Measurements from ENCODE around the gene HIC2.
"Not testable (repeated sequence)": the region's sequence is repeated elsewhere in the genome, so short reads cannot be mapped to it uniquely, and the experiment has no call there.

The HIC2 gene

GRCh38 chr22:21454998-21455333 is 37.8 kb downstream of the HIC2 start:
- not testable (repeated sequence) for H3K36me3 ChIP-seq (ENCODE audit: control insufficient read depth in 2 of 2, insufficient read depth in 2 of 2, low read length in 2 of 2)

GRCh38 chr22:21455334-21456089 is 38.3 kb downstream of the HIC2 start:
- Histone ChIP-seq H3K9me3 (ENCODE audit: control insufficient read depth in 2 of 2, low read length in 2 of 2) (no peaks in the 10 kb centered on the region), H3K4me3 (ENCODE audit: low read length in 2 of 2) (no peak overlapping the region), H3K4me1 (ENCODE audit: control insufficient read depth, insufficient read depth, low read length) (no peaks in the 10 kb centered on the region), H3K27ac (ENCODE audit: low read length) (no peak overlapping the region), H3K9ac (ENCODE audit: low read length in 2 of 2) (no peak overlapping the region), H3K36me3 (ENCODE audit: control insufficient read depth in 2 of 2, insufficient read depth in 2 of 2, low read length in 2 of 2) (no peaks in the 10 kb centered on the region), H3K27me3 (ENCODE audit: control insufficient read depth in 1 of 2, insufficient read depth in 2 of 2, low read length in 2 of 2) (no peaks in the 10 kb centered on the region)

More at GRCh38 chr22:21454998-21455333, 37.8 kb downstream of the HIC2 start:
- not testable (repeated sequence) for H3K9ac ChIP-seq (ENCODE audit: low read length in 2 of 2); H3K27me3 ChIP-seq (ENCODE audit: control insufficient read depth in 1 of 2, insufficient read depth in 2 of 2, low read length in 2 of 2); H3K4me1 ChIP-seq (ENCODE audit: control insufficient read depth, insufficient read depth, low read length); H3K9me3 ChIP-seq (ENCODE audit: control insufficient read depth in 2 of 2, low read length in 2 of 2); H3K27ac ChIP-seq (ENCODE audit: low read length); H3K4me3 ChIP-seq (ENCODE audit: low read length in 2 of 2)

GRCh38 chr22:21457023-21457787 is 40.0 kb downstream of the HIC2 start:
- H3K36me3 ChIP-seq (ENCODE audit: control insufficient read depth in 2 of 2, insufficient read depth in 2 of 2, low read length in 2 of 2), result no peaks in the 10 kb centered on the region
- no peak overlapping the region for H3K27ac ChIP-seq (ENCODE audit: low read length)
- no peak overlapping the region for H3K9ac ChIP-seq (ENCODE audit: low read length in 2 of 2)
- H3K9me3 ChIP-seq (ENCODE audit: control insufficient read depth in 2 of 2, low read length in 2 of 2), result no peaks in the 10 kb centered on the region
- no peak overlapping the region for H3K4me3 ChIP-seq (ENCODE audit: low read length in 2 of 2)
- H3K4me1 ChIP-seq (ENCODE audit: control insufficient read depth, insufficient read depth, low read length), result no peaks in the 10 kb centered on the region
- no peaks in the 10 kb centered on the region for H3K27me3 ChIP-seq (ENCODE audit: control insufficient read depth in 1 of 2, insufficient read depth in 2 of 2, low read length in 2 of 2)

GRCh38 chr22:21462672-21463071 is 45.5 kb downstream of the HIC2 start:
- H3K9ac ChIP-seq (ENCODE audit: low read length in 2 of 2); H3K27ac ChIP-seq (ENCODE audit: low read length); H3K4me3 ChIP-seq (ENCODE audit: low read length in 2 of 2): not testable (repeated sequence)

GRCh38 chr22:21467337-21468193 is 50.4 kb downstream of the HIC2 start, which contains the start of gene TMEM191C:
TSS of gene TMEM191C (plus strand) at chr22:21467387. CDS start at chr22:21467460, 73 bp downstream.
- H3K27ac ChIP-seq (ENCODE audit: low read length); H3K4me1 ChIP-seq (ENCODE audit: control insufficient read depth, insufficient read depth, low read length); H3K36me3 ChIP-seq (ENCODE audit: control insufficient read depth in 2 of 2, insufficient read depth in 2 of 2, low read length in 2 of 2); H3K27me3 ChIP-seq (ENCODE audit: control insufficient read depth in 1 of 2, insufficient read depth in 2 of 2, low read length in 2 of 2); H3K9me3 ChIP-seq (ENCODE audit: control insufficient read depth in 2 of 2, low read length in 2 of 2); H3K9ac ChIP-seq (ENCODE audit: low read length in 2 of 2): not testable (repeated sequence)
- peak within 1 kb of the TSS in 1 of 2 donors; percentile 58 for H3K4me3 ChIP-seq (ENCODE audit: low read length in 2 of 2)

More at GRCh38 chr22:21462672-21463071, 45.5 kb downstream of the HIC2 start:
- not testable (repeated sequence) for H3K9me3 ChIP-seq (ENCODE audit: control insufficient read depth in 2 of 2, low read length in 2 of 2); H3K36me3 ChIP-seq (ENCODE audit: control insufficient read depth in 2 of 2, insufficient read depth in 2 of 2, low read length in 2 of 2); H3K4me1 ChIP-seq (ENCODE audit: control insufficient read depth, insufficient read depth, low read length); H3K27me3 ChIP-seq (ENCODE audit: control insufficient read depth in 1 of 2, insufficient read depth in 2 of 2, low read length in 2 of 2)

- H3K4me3 ChIP-seq (ENCODE audit: low read length in 2 of 2), result peak overlapping the region in 1 of 2 donors; percentile 58
- not testable (repeated sequence) for H3K36me3 ChIP-seq (ENCODE audit: control insufficient read depth in 2 of 2, insufficient read depth in 2 of 2, low read length in 2 of 2); H3K27ac ChIP-seq (ENCODE audit: low read length); H3K4me1 ChIP-seq (ENCODE audit: control insufficient read depth, insufficient read depth, low read length); H3K9ac ChIP-seq (ENCODE audit: low read length in 2 of 2); H3K27me3 ChIP-seq (ENCODE audit: control insufficient read depth in 1 of 2, insufficient read depth in 2 of 2, low read length in 2 of 2); H3K9me3 ChIP-seq (ENCODE audit: control insufficient read depth in 2 of 2, low read length in 2 of 2)
Measured at GRCh38 chr22:21468194-21469096, 51.3 kb downstream of the HIC2 start.

GRCh38 chr22:21469097-21469994 is 52.2 kb downstream of the HIC2 start:
- H3K9ac ChIP-seq (ENCODE audit: low read length in 2 of 2); H3K4me1 ChIP-seq (ENCODE audit: control insufficient read depth, insufficient read depth, low read length); H3K9me3 ChIP-seq (ENCODE audit: control insufficient read depth in 2 of 2, low read length in 2 of 2); H3K36me3 ChIP-seq (ENCODE audit: control insufficient read depth in 2 of 2, insufficient read depth in 2 of 2, low read length in 2 of 2); H3K4me3 ChIP-seq (ENCODE audit: low read length in 2 of 2); H3K27ac ChIP-seq (ENCODE audit: low read length); H3K27me3 ChIP-seq (ENCODE audit: control insufficient read depth in 1 of 2, insufficient read depth in 2 of 2, low read length in 2 of 2): not testable (repeated sequence)

- H3K4me3 ChIP-seq (ENCODE audit: low read length in 2 of 2); H3K9me3 ChIP-seq (ENCODE audit: control insufficient read depth in 2 of 2, low read length in 2 of 2); H3K27me3 ChIP-seq (ENCODE audit: control insufficient read depth in 1 of 2, insufficient read depth in 2 of 2, low read length in 2 of 2); H3K4me1 ChIP-seq (ENCODE audit: control insufficient read depth, insufficient read depth, low read length); H3K27ac ChIP-seq (ENCODE audit: low read length); H3K9ac ChIP-seq (ENCODE audit: low read length in 2 of 2); H3K36me3 ChIP-seq (ENCODE audit: control insufficient read depth in 2 of 2, insufficient read depth in 2 of 2, low read length in 2 of 2): not testable (repeated sequence)
Measured at GRCh38 chr22:21472984-21473383, 55.8 kb downstream of the HIC2 start.

GRCh38 chr22:21473664-21474063 is 56.5 kb downstream of the HIC2 start:
- not testable (repeated sequence) for H3K9ac ChIP-seq (ENCODE audit: low read length in 2 of 2); H3K4me3 ChIP-seq (ENCODE audit: low read length in 2 of 2); H3K27me3 ChIP-seq (ENCODE audit: control insufficient read depth in 1 of 2, insufficient read depth in 2 of 2, low read length in 2 of 2); H3K4me1 ChIP-seq (ENCODE audit: control insufficient read depth, insufficient read depth, low read length); H3K36me3 ChIP-seq (ENCODE audit: control insufficient read depth in 2 of 2, insufficient read depth in 2 of 2, low read length in 2 of 2); H3K27ac ChIP-seq (ENCODE audit: low read length); H3K9me3 ChIP-seq (ENCODE audit: control insufficient read depth in 2 of 2, low read length in 2 of 2)

Data from stomach smooth muscle (tissue), 2 donors.